IPS-20b (cell line): ENCODE measurements around the gene SHLD1.

ENCODE experiments used
- H3K27ac ChIP-seq: one replicate; pipeline ENCODE4 v1.5.1; 2013; ENCODE audit warnings: low read length
- H3K27me3 ChIP-seq: 2 replicates; pipeline ENCODE4 v1.6.1; 2013; ENCODE audit warnings: mild to moderate bottlenecking, low read length, inconsistent platforms; ENCODE audit not compliant: insufficient read depth
- H3K36me3 ChIP-seq: 2 replicates; pipeline ENCODE4 v1.6.1; 2013; ENCODE audit warnings: low read depth, mild to moderate bottlenecking, inconsistent platforms, low read length, moderate library complexity; ENCODE audit not compliant: insufficient read depth
- H3K4me1 ChIP-seq: 2 replicates; pipeline ENCODE4 v1.6.1; 2013; ENCODE audit warnings: mild to moderate bottlenecking, control low read depth, inconsistent platforms, low read length, moderate library complexity; ENCODE audit not compliant: insufficient read depth
- H3K4me3 ChIP-seq: 2 replicates; pipeline ENCODE4 v1.5.1; 2013; ENCODE audit warnings: mild to moderate bottlenecking, low read length, inconsistent platforms
- H3K9ac ChIP-seq: 2 replicates; pipeline ENCODE4 v1.6.1; 2013; ENCODE audit warnings: low read depth, mild to moderate bottlenecking, inconsistent platforms, low read length, moderate library complexity
- H3K9me3 ChIP-seq: 2 replicates; pipeline ENCODE4 v1.6.1; 2013; ENCODE audit warnings: mild to moderate bottlenecking, low read depth, low read length, inconsistent platforms; ENCODE audit not compliant: insufficient read depth

The SHLD1 gene

GRCh38 chr20:5888041-5888440, 137.8 kb downstream of the SHLD1 start:
- no peak overlapping the region for H3K4me3 ChIP-seq
- H3K36me3 ChIP-seq = no peaks in the 10 kb centered on the region
- no peaks in the 10 kb centered on the region for H3K9me3 ChIP-seq
- H3K27me3 ChIP-seq = no peaks in the 10 kb centered on the region
- H3K27ac ChIP-seq = no peak overlapping the region
- H3K9ac ChIP-seq = no peak overlapping the region
- H3K4me1 ChIP-seq = no peaks in the 10 kb centered on the region

DNA sequence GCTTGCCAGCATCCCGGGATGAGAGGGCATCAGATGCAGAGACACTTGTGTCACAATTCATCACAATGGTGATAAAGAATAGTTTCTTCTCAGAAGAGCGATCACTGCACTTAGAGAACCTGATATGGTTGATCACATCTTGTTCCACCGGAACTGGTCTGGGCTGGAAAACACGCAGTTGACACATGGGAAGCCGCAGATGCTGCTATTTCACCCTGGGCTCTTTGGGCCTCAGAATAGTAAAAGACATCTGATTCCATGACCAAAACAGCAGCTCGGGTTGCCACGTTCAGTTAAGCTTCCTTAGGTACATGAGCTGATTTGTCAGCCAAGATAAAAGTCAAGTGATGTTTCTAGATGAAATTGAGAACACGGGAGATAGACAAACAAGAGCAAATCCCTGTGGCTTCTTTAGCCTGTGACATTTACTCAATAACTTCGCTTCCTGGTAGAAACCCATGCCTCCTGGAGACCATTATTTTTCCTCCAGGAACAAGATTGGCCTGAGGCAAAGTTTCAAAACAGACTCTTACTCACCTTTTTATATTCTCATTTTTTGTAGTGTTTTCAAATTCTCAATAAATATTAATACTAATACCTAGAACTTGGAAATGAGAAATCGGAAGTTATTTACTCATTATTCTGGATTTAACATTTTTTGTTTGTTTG, 140.7 kb downstream of the SHLD1 start:
- Histone ChIP-seq H3K36me3 (no peaks in the 10 kb centered on the region), H3K4me1 (no peaks in the 10 kb centered on the region), H3K9me3 (no peaks in the 10 kb centered on the region), H3K9ac (no peak overlapping the region), H3K27ac (no peak overlapping the region), H3K4me3 (no peak overlapping the region), H3K27me3 (no peaks in the 10 kb centered on the region)

DNA sequence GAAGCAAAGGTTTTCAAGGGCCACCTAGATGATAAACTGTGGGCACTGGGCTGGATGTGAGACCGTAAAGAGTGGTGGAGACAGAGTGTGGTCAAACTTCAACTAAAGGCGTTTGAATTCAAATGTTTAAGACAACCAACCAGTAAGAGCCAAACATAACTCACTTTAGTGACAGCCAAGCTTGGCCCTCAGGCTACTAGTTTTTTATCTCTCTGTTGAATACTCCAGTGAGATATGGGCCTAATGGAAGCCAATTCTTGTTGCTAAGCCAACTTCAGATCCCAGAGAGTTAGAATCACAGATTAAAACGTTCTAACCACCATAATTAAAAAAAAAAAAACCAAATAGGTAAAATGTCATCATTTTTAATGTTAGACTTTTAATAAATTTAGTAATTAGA, 142.9 kb downstream of the SHLD1 start:
- Histone ChIP-seq H3K27me3 (0 out of 2 replicates have a peak, but pooled peaks cover 5% of the 10 kb centered on the region), H3K4me3 (no peak overlapping the region), H3K36me3 (no peaks in the 10 kb centered on the region), H3K9me3 (no peaks in the 10 kb centered on the region), H3K27ac (no peak overlapping the region), H3K4me1 (no peaks in the 10 kb centered on the region), H3K9ac (no peak overlapping the region)

- H3K9me3 ChIP-seq = no peaks in the 10 kb centered on the region
- no peaks in the 10 kb centered on the region for H3K36me3 ChIP-seq
- H3K27ac ChIP-seq = no peak overlapping the region
- no peaks in the 10 kb centered on the region for H3K4me1 ChIP-seq
- H3K9ac ChIP-seq = no peak overlapping the region
- no peak overlapping the region for H3K4me3 ChIP-seq
- 0 out of 2 replicates have a peak, but pooled peaks cover 5% of the 10 kb centered on the region for H3K27me3 ChIP-seq
Observed at GRCh38 chr20:5893621-5894020, 143.4 kb downstream of the SHLD1 start.

GRCh38 chr20:5895626-5896025, 145.4 kb downstream of the SHLD1 start:
- H3K36me3 ChIP-seq = no peaks in the 10 kb centered on the region
- no peak overlapping the region for H3K4me3 ChIP-seq
- H3K4me1 ChIP-seq = no peaks in the 10 kb centered on the region
- H3K27ac ChIP-seq = no peak overlapping the region
- H3K27me3 ChIP-seq = 0 out of 2 replicates have a peak, but pooled peaks cover 5% of the 10 kb centered on the region
- no peaks in the 10 kb centered on the region for H3K9me3 ChIP-seq
- H3K9ac ChIP-seq = no peak overlapping the region

DNA sequence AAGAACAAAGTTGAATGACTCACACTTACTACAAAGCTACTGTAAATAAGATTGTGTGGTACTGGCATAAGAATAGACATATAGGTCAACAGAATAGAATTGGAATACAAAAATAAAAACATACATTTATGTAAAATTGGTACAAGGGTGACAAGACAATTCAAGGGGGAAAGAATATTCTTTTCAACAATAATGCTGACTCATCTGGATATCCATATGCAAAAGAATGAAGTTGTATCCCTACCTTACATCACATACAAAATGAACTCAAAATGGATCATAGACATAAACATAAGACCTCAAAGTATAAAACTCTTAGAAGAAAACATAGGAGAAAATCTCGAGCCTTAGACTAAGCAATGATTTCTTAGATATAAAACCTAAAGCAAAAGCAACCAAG, 149.2 kb downstream of the SHLD1 start:
- 0 out of 2 replicates have a peak, but pooled peaks cover 5% of the 10 kb centered on the region for H3K27me3 ChIP-seq
- no peak overlapping the region for H3K9ac ChIP-seq

DNA sequence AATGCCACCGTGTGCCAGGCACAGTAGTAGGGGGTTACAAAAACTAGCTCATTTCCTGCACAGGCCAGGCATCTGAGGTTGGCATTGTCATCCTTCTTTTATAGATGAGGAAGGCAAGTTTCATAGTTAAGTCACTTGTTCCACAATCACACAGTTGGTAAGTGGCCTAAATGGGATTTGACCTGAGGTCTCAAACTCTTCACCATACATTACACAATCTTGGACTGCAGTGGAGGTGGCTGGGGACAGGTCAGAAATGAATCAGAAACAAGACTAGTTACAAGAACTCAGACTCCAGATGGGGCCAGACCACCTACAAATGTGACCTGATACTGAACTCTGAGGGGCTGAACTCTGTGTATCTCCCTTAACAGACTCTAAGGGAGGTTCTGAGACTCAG, 150.7 kb downstream of the SHLD1 start:
- Histone ChIP-seq H3K4me1 (no peaks in the 10 kb centered on the region), H3K9ac (no peak overlapping the region), H3K27ac (no peak overlapping the region), H3K27me3 (0 out of 2 replicates have a peak, but pooled peaks cover 5% of the 10 kb centered on the region), H3K36me3 (no peaks in the 10 kb centered on the region), H3K9me3 (no peaks in the 10 kb centered on the region), H3K4me3 (no peak overlapping the region)

More for the DNA sequence above, 149.2 kb downstream of the SHLD1 start:
- H3K27ac ChIP-seq = no peak overlapping the region
- H3K4me3 ChIP-seq = no peak overlapping the region
- no peaks in the 10 kb centered on the region for H3K4me1 ChIP-seq
- H3K36me3 ChIP-seq = no peaks in the 10 kb centered on the region
- H3K9me3 ChIP-seq = no peaks in the 10 kb centered on the region

DNA sequence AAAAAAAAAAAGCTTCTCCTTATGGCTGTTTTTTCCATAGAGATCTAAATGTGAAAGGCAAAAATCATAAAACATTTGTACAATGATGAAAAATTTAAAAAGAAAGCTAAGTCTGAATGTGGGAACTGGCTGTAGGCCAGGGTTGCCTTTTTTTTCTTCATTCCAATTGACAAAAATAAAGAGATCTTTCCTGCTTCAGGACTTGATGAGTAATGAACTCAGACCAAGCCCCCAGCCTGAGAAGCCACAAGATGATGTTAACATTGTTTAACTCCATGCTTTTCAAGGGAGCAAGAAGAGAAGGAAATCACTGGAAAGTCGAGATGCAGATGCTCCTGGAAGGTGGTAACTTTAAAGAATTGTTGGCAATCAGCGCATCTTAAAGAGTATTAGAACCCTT, 158.8 kb downstream of the SHLD1 start:
- Histone ChIP-seq H3K4me1 (peaks cover 4% of the 10 kb centered on the region; the same call in 1 of the 2 replicates), H3K9ac (no peak overlapping the region), H3K9me3 (no peaks in the 10 kb centered on the region), H3K27me3 (peaks cover 12% of the 10 kb centered on the region), H3K27ac (no peak overlapping the region), H3K4me3 (no peak overlapping the region), H3K36me3 (no peaks in the 10 kb centered on the region)

DNA sequence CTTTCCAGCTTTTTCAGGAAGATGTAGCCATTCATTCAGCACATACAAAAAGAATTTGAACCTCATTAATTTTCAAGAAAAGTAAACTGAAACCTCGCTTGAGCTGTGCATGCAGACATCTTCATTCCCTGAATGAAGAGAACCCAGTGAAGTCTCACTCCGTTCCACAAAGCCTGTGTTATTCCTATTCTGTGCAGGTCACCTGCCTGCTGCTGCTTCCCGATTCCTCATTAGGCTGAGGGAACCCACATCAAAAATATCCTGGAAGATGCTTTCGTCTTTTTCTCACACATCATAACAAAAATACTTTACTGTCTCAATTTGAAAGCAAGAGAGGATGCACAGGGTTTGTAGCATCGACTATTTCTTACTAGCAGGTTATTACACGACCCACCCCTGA, 160.0 kb downstream of the SHLD1 start:
- Histone ChIP-seq H3K36me3 (no peaks in the 10 kb centered on the region), H3K4me3 (peak overlapping the region; percentile 83; the same call in 1 of the 2 replicates), H3K4me1 (peaks cover 4% of the 10 kb centered on the region; the same call in 1 of the 2 replicates), H3K9me3 (no peaks in the 10 kb centered on the region), H3K27me3 (peaks cover 12% of the 10 kb centered on the region), H3K27ac (no peak overlapping the region), H3K9ac (no peak overlapping the region)

- Histone ChIP-seq H3K9ac (no peak overlapping the region), H3K4me1 (peaks cover 4% of the 10 kb centered on the region; the same call in 1 of the 2 replicates), H3K36me3 (no peaks in the 10 kb centered on the region), H3K27ac (no peak overlapping the region), H3K4me3 (no peak overlapping the region), H3K9me3 (no peaks in the 10 kb centered on the region), H3K27me3 (peaks cover 12% of the 10 kb centered on the region)
Observed at GRCh38 chr20:5913166-5913565, 163.0 kb downstream of the SHLD1 start.
